Stimulated activated CD4-positive, alpha-beta T cell treated with anti-CD3 and anti-CD28 coated beads, Interleukin-1b, Interleukin-23, amount 100 ng/mL, for 4 hours (primary cell): Measurements from ENCODE around the gene FHIT.

Experiments
- DNase-seq, 2 donors: peaks; one replicate each; pipeline ENCODE4 v3.0.0-alpha.2; 2020; ENCODE audit warnings: low read depth in 2 of 2

Gene FHIT

GRCh38 chr3:61251174-61251972 is at the start of gene FHIT:
Gene FHIT, minus strand, starts transcription at chr3:61251452.
- peak; percentile 72 to 87 for DNase-seq

DNA sequence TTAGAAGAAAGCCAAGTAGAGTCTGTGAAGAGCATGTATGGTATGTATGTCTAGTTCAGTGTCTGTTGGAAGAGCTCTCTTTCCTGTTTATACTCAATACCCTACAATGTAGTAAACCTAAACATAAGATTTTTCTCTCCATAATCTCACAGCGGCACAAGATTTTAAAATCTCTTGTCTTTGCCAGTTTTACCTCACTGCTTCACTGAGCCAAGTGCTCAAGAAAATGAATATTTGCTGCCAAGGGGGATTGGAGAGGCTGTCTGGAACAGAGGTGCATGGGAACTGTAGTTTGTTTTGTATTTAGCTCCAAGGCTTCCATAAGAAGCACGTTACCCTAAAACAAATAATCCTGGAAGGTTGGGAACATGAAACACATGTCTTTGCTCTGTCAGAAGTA is 49.5 kb upstream of the FHIT start:
- no peak for DNase-seq

DNA sequence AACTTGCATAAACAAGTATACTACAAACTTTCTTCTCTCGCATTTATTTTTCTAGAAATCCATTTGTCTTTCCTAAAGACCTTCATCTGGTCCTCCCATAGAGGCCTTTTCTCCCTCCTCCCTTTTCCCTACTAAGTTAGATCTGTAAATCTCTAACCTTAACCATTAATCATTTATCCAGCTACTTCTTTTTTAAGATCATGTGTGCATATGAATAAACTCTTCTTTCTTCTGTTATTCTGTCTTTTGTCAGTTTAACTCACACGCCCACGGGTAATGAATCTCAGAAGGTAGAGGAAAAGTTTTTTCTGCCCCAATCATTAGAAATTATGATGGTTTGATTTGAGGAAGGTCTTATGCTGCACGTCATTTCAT is 48.7 kb upstream of the FHIT start:
- DNase-seq = no peak

GRCh38 chr3:61299343-61300005 is 48.2 kb upstream of the FHIT start:
- no peak for DNase-seq

DNA sequence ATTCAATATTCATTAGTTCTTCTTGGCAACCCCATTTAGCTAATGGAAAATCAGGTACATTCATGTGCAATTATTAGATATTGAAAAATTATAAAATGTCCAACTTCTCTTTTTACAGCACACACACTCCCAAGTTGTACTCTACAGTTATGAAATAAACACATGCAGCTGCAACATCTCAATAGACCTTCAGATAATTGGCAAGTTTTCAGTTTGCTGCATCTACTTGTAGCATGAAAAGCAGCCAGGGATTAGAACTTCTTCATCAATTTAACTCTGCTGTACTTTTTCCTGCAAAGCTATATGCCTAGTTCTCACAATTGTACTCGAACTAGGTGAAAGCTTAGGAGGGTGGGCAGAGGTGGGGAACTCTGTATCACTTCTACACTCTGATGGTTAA is 46.6 kb upstream of the FHIT start:
- DNase-seq = no peak

DNA sequence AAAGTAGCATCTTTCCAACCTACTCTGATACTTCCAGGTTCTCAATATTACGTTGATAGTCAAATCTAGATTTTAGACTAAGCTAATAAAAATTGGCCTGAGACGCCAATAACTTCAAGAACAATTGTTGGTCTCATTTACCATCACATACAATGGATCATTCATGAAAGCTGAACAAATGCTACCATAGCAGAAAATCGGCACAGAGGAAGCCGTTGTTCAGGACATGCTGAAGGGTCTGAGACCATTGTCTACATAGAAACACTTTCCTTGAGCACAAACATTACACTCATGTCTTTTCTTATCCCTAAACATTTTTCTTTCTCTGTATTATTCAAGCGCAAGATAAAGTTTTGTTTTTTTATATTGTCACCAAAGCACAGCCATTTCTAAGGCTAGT is 37.2 kb upstream of the FHIT start:
- no peak for DNase-seq

- no peak for DNase-seq
Measured at GRCh38 chr3:61283876-61284275, 32.6 kb upstream of the FHIT start.

- DNase-seq = no peak
Measured at GRCh38 chr3:61278713-61279112, 27.5 kb upstream of the FHIT start.

DNA sequence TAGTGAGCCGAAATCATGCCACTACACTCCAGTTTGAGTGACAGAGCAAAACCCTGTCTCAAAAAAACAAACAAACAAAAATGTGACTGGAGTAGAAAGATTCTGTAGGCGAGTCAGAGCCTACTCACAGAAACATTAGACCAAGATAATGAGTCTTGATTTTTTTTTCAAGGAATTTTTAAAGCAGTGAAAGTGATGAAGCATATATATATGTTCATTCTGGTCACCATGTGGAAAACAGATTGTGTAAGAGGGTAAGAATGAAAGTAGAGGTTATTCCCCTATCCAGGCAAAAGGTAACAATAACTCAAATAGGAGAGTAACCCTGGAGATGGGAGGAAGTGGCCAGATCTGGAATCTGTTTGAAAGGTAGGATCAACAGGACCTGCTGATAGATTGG is 26.2 kb upstream of the FHIT start:
- DNase-seq = no peak

GRCh38 chr3:61269435-61269834 is 18.2 kb upstream of the FHIT start:
- DNase-seq = no peak

- no peak for DNase-seq
Measured at GRCh38 chr3:61268644-61269043, 17.4 kb upstream of the FHIT start.

- no peak for DNase-seq
Measured at GRCh38 chr3:61264281-61264680, 13.0 kb upstream of the FHIT start.

DNA sequence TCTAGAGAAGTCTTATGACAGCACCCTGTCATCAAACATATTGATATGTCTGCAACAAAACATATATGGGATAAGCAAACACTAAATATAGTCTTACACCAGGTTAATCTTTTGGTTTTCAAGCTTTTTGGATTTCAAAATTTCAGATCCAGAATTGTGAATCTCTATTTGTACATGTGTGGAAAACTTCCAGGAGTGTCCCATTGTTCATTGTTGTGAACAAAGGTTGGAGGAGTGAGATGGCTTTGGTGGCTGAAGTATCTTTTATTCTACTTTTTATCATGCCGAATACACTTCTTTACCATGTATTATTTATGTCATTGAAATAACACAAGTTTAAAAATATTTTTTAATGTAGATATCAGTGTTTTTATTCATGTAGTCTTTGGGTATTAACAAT is 5.9 kb upstream of the FHIT start:
- DNase-seq = no peak

- no peak for DNase-seq
Measured at GRCh38 chr3:61253756-61254155, 2.5 kb upstream of the FHIT start.

DNA sequence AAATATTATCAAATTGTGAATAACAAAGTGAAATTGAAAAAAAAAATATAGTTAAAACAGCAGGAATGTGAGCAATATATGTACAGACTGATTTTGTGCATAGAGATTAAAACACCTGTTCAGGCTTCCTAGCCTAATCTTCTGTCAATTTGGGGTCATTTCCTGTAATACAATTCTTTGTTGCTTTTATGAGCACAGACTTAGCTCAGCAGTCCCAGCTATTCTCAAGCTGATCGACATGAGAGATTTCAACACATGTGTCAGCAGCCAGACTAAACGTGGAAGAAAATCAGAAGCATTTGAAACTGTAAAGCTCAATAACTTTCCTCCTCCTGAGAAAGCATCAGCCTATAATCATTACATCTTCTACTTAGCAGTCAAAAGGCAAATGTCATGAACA is 1.6 kb upstream of the FHIT start:
- no peak for DNase-seq

GRCh38 chr3:61250784-61251173 is 473 bp downstream of the FHIT start:
- peak in 1 of 2 donors; percentile 11 for DNase-seq

GRCh38 chr3:61248496-61248895 is 2.8 kb downstream of the FHIT start:
- no peak for DNase-seq

DNA sequence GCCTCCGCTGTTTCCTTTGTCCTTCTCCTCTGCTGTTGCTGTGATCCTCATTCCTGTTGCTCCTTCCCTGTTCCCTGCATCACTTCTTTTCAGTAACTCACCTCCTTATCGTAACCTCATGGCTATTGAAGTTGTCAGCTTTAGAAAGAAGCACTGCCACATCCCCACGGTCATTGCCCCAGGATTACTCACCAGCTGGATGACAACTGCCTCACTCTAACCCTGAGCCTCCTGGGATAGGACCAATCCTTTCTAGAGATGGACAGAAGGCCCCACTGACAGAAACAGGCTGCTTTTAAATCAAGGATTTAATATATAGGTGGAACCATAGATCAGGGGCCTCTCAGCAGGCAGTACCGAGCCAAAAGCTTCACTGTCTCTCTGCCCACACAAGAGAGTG is 4.1 kb downstream of the FHIT start:
- DNase-seq = no peak

DNA sequence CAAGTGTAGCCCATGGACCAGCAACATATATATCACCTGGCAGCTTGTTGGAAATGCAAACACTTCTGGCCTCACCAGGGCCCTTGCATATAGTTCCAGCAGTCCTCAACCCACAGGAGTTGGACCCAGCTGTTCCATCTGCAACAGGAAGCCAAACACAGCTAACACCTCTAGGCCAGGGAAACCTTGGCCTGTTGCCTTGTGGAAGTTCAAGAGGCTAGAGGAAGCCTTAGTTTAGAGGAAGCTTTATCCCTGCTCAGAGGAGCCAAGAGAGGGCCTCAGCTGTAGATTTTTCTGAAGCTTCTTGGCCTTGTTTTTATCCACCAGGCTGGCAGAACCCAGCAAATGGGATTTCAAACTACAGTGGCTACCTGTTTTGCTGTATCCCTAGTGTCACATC is 11.4 kb downstream of the FHIT start:
- no peak for DNase-seq

- no peak for DNase-seq
Measured at GRCh38 chr3:61237858-61238257, 13.4 kb downstream of the FHIT start.

DNA sequence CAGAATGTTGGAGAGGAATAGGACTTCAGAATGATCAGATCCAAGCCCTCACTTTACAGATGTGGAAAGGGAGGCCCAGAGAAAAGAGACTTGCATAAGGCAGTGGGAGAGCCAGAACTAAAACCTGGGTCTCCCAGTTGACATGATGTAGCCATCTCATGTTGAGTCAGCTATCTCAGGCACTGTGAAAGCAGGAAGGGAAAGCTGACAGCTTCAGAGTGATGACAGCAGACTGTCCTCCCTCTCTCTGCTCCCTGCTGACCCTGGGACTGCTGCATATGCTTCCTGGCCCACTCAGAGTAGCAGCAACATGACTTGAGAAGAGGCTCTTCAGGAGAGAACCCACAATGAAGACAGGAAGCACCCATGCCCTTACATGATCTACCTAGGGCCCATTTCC is 14.7 kb downstream of the FHIT start:
- DNase-seq = no peak

DNA sequence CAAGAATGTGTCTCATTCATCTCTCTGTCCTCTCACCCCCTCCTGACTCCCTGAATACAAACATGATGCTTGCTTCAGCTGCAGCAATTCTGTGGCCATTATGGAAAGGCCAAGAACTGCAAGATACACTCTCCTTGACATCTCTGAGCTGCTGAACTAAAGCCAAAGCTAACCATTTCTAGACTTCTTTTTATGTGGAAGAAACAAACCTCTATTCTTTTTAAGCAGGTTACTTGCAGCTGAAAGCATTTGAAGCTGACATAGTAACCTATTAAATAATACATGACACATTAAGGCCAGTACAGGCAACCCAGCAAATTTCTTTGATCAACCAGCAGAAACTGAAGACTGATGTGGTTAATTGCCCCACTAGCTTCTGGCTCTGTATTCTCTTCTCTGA is 17.5 kb downstream of the FHIT start:
- DNase-seq = no peak

DNA sequence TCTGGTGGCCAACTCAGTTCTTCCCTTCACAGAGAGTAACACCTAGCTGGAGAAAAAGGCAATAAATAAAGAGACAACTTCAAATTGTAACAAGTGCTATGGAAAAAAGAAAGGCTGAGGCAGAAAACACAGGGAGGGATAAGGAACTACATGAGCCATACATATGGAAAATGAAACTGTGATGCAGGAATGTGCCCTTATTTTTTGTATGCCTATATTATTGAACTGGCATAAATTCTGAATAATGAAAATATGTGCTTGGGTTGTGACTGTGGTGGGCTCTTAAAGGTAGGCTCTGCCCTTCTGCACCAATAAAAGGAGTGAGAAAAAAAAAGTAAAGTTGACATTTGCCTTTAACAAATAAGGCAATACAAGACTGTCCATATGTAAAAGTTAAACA is 19.6 kb downstream of the FHIT start:
- DNase-seq = no peak

DNA sequence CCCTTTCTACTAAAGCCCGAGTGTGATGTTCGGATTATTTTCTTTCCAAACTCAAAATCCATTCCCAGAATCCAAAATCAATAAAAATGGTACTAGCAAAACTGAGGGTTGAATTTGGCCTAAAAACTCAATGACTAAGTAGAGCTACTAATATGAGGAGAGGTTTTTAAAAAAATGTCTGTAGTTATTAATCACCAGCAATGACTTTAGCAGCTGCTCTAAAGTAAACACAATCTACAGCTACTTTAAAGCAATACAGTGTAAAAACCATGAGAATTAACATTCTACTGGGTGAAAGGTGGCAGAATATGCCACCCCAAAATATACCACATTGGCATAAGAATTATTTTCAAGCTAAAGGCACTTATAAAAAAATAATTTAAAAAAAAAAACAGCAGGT is 23.5 kb downstream of the FHIT start:
- no peak for DNase-seq
